Measurements from ENCODE around the gene STK35. TPM values are rescaled to one million over a fixed set of nuclear protein-coding genes. Genes with fewer than 3 reads are reported as not detected.

The STK35 gene
- total RNA-seq, 3 donors from 2014 or later (not counting 1 experiment from before 2014, with no cell fraction given): 18.7 to 24.5 (median 21.9) TPM

DNA sequence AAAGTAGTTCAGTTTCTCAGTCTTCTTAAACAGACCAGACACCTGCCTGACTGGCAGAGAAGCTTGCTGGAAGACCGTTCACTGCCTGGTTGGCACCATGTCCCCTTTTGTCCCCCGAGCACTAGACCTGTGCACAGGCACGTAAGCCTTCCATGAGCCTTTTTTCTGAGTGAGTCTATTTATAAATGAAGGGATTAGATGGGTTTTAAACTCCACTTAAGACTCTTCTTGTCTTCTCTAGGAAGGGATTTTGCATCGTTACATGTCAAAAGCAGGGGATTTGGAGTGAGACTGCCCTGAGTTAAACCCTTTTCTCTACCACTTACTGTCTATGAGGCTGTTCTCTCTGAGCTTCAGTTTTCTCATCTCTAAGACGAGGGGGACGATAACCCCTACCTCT, 37.6 kb downstream of the STK35 start:
- TF ChIP-seq, protein P1, sequence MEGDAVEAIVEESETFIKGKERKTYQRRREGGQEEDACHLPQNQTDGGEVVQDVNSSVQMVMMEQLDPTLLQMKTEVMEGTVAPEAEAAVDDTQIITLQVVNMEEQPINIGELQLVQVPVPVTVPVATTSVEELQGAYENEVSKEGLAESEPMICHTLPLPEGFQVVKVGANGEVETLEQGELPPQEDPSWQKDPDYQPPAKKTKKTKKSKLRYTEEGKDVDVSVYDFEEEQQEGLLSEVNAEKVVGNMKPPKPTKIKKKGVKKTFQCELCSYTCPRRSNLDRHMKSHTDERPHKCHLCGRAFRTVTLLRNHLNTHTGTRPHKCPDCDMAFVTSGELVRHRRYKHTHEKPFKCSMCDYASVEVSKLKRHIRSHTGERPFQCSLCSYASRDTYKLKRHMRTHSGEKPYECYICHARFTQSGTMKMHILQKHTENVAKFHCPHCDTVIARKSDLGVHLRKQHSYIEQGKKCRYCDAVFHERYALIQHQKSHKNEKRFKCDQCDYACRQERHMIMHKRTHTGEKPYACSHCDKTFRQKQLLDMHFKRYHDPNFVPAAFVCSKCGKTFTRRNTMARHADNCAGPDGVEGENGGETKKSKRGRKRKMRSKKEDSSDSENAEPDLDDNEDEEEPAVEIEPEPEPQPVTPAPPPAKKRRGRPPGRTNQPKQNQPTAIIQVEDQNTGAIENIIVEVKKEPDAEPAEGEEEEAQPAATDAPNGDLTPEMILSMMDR (IDR thresholded peaks at IDR 0.05): no peak
- DNase-seq: no peak
- no peak overlapping the region for H3K27ac ChIP-seq (ENCODE audit: low read length)
- Mint-ChIP-seq H3K4me1 (peaks cover 49 to 69% of the 10 kb centered on the region in 2 donors), H3K4me3 (no peak overlapping the region), H3K9me3 (no peaks in the 10 kb centered on the region), H3K36me3 (no peaks in the 10 kb centered on the region), H3K27me3 (ENCODE audit: low read depth in 2 of 2) (no peaks in the 10 kb centered on the region), H3K27ac (no peak overlapping the region)
- WGBS (ENCODE audit: insufficient coverage): 95% methylated on average over 4 of the region's 6 CpGs
- H3K36me3 ChIP-seq (ENCODE audit: control insufficient read depth, insufficient read depth, low read length): no peaks in the 10 kb centered on the region
- no peak for ATAC-seq
- H3K9me3 ChIP-seq (ENCODE audit: control insufficient read depth, insufficient read depth, low read length): no peaks in the 10 kb centered on the region
- no peaks in the 10 kb centered on the region for H3K4me1 ChIP-seq (ENCODE audit: control insufficient read depth, insufficient read depth, low read length)
- intact Hi-C loops (cut with micrococcal nuclease): no loop called here
- no peaks in the 10 kb centered on the region for H3K27me3 ChIP-seq (ENCODE audit: control insufficient read depth, insufficient read depth, low read length)
- H3K4me3 ChIP-seq (ENCODE audit: low read length): no peak overlapping the region

DNA sequence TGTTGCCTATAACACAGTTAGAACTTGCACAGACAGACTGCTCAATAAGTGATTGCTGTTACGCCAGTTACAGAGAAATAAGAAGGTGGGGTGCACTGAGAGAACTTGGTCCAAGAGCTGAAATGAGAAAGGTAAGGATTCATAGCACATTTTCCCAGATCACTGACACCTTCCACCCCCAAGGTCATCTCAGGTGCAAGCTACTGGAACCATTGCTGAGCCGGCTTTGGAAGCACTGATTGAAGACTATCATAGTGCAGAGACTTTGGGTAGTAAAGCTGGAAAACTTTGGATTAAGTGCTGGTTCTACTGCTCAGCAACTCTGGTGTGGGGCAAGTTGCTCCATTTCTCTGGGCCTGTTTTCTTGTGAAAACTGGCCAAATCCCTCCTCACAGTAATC, 38.1 kb downstream of the STK35 start:
- Mint-ChIP-seq H3K27me3 (ENCODE audit: low read depth in 2 of 2) (no peaks in the 10 kb centered on the region), H3K36me3 (no peaks in the 10 kb centered on the region), H3K4me3 (no peak overlapping the region), H3K4me1 (peaks cover 49 to 69% of the 10 kb centered on the region in 2 donors), H3K9me3 (no peaks in the 10 kb centered on the region), H3K27ac (peak overlapping the region in 1 of 2 donors; percentile 31)
- no peaks in the 10 kb centered on the region for H3K27me3 ChIP-seq (ENCODE audit: control insufficient read depth, insufficient read depth, low read length)
- peaks cover 1% of the 10 kb centered on the region for H3K36me3 ChIP-seq (ENCODE audit: control insufficient read depth, insufficient read depth, low read length)
- no peaks in the 10 kb centered on the region for H3K4me1 ChIP-seq (ENCODE audit: control insufficient read depth, insufficient read depth, low read length)
- H3K9me3 ChIP-seq (ENCODE audit: control insufficient read depth, insufficient read depth, low read length): no peaks in the 10 kb centered on the region
- DNase-seq: no peak
- TF ChIP-seq, protein P1 (IDR thresholded peaks at IDR 0.05): no peak
- no peak overlapping the region for H3K27ac ChIP-seq (ENCODE audit: low read length)
- intact Hi-C loops (cut with micrococcal nuclease): no loop called here
- no peak overlapping the region for H3K4me3 ChIP-seq (ENCODE audit: low read length)
- ATAC-seq: no peak
- WGBS (ENCODE audit: insufficient coverage): 72% methylated on average over 2 of the region's 2 CpGs

DNA sequence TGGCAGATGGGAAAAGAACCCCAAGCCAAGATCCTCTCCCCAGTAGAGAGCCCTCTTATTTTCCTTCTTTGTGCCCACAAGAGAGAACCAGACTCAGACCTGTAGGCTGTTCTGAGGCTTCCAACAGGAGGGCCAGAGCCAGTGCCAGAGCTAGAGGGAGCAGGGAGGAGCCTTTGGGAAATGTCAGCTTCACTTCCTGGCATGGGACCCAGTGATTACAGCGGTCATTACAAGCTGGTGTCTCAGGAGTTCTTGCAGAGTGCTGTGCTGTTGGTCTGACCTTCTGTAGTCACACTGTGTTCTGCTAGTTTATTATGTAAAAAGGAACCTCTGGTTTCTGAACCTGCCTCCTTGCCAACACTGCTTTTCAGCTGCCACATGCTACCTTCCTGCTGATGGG, 38.9 kb downstream of the STK35 start:
- intact Hi-C loops (cut with micrococcal nuclease): no loop called here
- no peak overlapping the region for H3K4me3 ChIP-seq (ENCODE audit: low read length)
- no peak for DNase-seq
- WGBS (ENCODE audit: insufficient coverage): 100% methylated on average over 1 of the region's 1 CpG
- Mint-ChIP-seq H3K9me3 (no peaks in the 10 kb centered on the region), H3K4me1 (peaks cover 49 to 65% of the 10 kb centered on the region in 2 donors), H3K36me3 (no peaks in the 10 kb centered on the region), H3K27me3 (ENCODE audit: low read depth in 2 of 2) (no peaks in the 10 kb centered on the region), H3K4me3 (no peak overlapping the region), H3K27ac (peak overlapping the region in 1 of 2 donors; percentile 31)
- TF ChIP-seq, protein P1 (IDR thresholded peaks at IDR 0.05): no peak
- H3K36me3 ChIP-seq (ENCODE audit: control insufficient read depth, insufficient read depth, low read length): peaks cover 9% of the 10 kb centered on the region
- no peaks in the 10 kb centered on the region for H3K27me3 ChIP-seq (ENCODE audit: control insufficient read depth, insufficient read depth, low read length)
- no peak overlapping the region for H3K27ac ChIP-seq (ENCODE audit: low read length)
- H3K9me3 ChIP-seq (ENCODE audit: control insufficient read depth, insufficient read depth, low read length): no peaks in the 10 kb centered on the region
- ATAC-seq: no peak
- no peaks in the 10 kb centered on the region for H3K4me1 ChIP-seq (ENCODE audit: control insufficient read depth, insufficient read depth, low read length)
